NCI-H2107 treated with DMSO at 0.1 percent for 48 hours (cell line): ENCODE results near the gene TNFRSF4.
"Not testable (repeated sequence)": the region's sequence is repeated elsewhere in the genome, so short reads cannot be mapped to it uniquely, and the experiment has no call there.

Experiments
- DNase-seq: peaks from one replicate; lab custom pipeline; 2025; ENCODE audit not compliant: unreplicated experiment; lab: John Stamatoyannopoulos, UW

TNFRSF4 gene

GRCh38 chr1:1213345-1214265, at the start of gene TNFRSF4:
TSS of gene TNFRSF4 (minus strand) at chr1:1214153. CDS start at chr1:1214127, 26 bp downstream.
- no peak for DNase-seq

GRCh38 chr1:1262758-1263157, 48.8 kb upstream of the TNFRSF4 start:
- DNase-seq, result no peak

GRCh38 chr1:1262071-1262470, 48.1 kb upstream of the TNFRSF4 start:
- DNase-seq, result no peak

GRCh38 chr1:1260843-1261560, 47.0 kb upstream of the TNFRSF4 start:
- no peak for DNase-seq

- no peak for DNase-seq
Measured at GRCh38 chr1:1259951-1260600, 46.1 kb upstream of the TNFRSF4 start.

- no peak for DNase-seq
Measured at GRCh38 chr1:1259540-1259939, 45.6 kb upstream of the TNFRSF4 start.

GRCh38 chr1:1259119-1259488, 45.2 kb upstream of the TNFRSF4 start:
- DNase-seq, result no peak

GRCh38 chr1:1256956-1257871, 43.3 kb upstream of the TNFRSF4 start:
- no peak for DNase-seq

- no peak for DNase-seq
Measured at GRCh38 chr1:1255611-1256010, 41.7 kb upstream of the TNFRSF4 start.

GRCh38 chr1:1255078-1255477, 41.1 kb upstream of the TNFRSF4 start:
- no peak for DNase-seq

GRCh38 chr1:1254667-1254998, 40.7 kb upstream of the TNFRSF4 start:
- DNase-seq, result no peak

- DNase-seq, result no peak
Measured at GRCh38 chr1:1253972-1254666, 40.2 kb upstream of the TNFRSF4 start.

GRCh38 chr1:1253314-1253713, 39.4 kb upstream of the TNFRSF4 start:
- no peak for DNase-seq

- DNase-seq, result no peak
Measured at GRCh38 chr1:1250786-1251284, 36.9 kb upstream of the TNFRSF4 start.

- DNase-seq, result not testable (repeated sequence)
Measured at GRCh38 chr1:1248009-1248913, 34.3 kb upstream of the TNFRSF4 start.

GRCh38 chr1:1247341-1247913, 33.5 kb upstream of the TNFRSF4 start:
- no peak for DNase-seq

GRCh38 chr1:1246577-1247340, 32.8 kb upstream of the TNFRSF4 start, which contains the start of gene C1QTNF12:
TSS of gene C1QTNF12 (minus strand) at chr1:1246722. CDS start at chr1:1246690, 32 bp downstream.
- DNase-seq, result no peak
